Stomach (tissue), 4 donors: ENCODE data around the gene F2RL1.

Experiments
- POLR2A ChIP-seq, 4 donors: fragments of 450-650 bp; IDR thresholded peaks; one replicate each; pipeline ENCODE4 v1.6.1; 2016; ENCODE audit warnings: antibody characterized with exemption in 4 of 4, control low read depth in 2 of 4, mild to moderate bottlenecking in 1 of 4, moderate library complexity in 1 of 4
- TF ChIP-seq, protein P1 (sequence below), 7 experiments: fragments of 450-650 bp in 4 of 7; fragments of 200-600 bp in 3 of 7; sonication (generic) in 3 of 7; IDR thresholded peaks; one replicate each; pipeline ENCODE4 v1.5.1; 2016 to 2019; ENCODE audit warnings: antibody characterized with exemption in 7 of 7, control low read depth in 2 of 7, mild to moderate bottlenecking in 1 of 7

- TF ChIP-seq, protein P1, sequence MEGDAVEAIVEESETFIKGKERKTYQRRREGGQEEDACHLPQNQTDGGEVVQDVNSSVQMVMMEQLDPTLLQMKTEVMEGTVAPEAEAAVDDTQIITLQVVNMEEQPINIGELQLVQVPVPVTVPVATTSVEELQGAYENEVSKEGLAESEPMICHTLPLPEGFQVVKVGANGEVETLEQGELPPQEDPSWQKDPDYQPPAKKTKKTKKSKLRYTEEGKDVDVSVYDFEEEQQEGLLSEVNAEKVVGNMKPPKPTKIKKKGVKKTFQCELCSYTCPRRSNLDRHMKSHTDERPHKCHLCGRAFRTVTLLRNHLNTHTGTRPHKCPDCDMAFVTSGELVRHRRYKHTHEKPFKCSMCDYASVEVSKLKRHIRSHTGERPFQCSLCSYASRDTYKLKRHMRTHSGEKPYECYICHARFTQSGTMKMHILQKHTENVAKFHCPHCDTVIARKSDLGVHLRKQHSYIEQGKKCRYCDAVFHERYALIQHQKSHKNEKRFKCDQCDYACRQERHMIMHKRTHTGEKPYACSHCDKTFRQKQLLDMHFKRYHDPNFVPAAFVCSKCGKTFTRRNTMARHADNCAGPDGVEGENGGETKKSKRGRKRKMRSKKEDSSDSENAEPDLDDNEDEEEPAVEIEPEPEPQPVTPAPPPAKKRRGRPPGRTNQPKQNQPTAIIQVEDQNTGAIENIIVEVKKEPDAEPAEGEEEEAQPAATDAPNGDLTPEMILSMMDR (IDR thresholded peaks at IDR 0.05), result no peak
- TF ChIP-seq POLR2A (IDR thresholded peaks at IDR 0.05), result no peak
Observed at GRCh38 chr5:76775921-76776320, 42.9 kb upstream of the F2RL1 start.
